SK-N-SH (cell line): ENCODE results near the gene LRRC73.

Source experiments
- ELF1 ChIP-seq: IDR thresholded peaks from 2 replicates; pipeline ENCODE4 v1.4.0; 2012
- JUND ChIP-seq: IDR thresholded peaks from 2 replicates; pipeline ENCODE4 v1.4.0; 2012
- POLR2AphosphoS5 ChIP-seq: IDR thresholded peaks from 2 replicates; pipeline ENCODE4 v1.6.1; 2012; ENCODE audit warnings: low read depth, low read length
- RFX5 ChIP-seq: IDR thresholded peaks from 2 replicates; pipeline ENCODE4 v1.6.1; 2012; ENCODE audit warnings: mild to moderate bottlenecking, improper control_type of control experiment, low read length
- RXRA ChIP-seq: IDR thresholded peaks from 2 replicates; pipeline ENCODE4 v1.4.0; 2012; ENCODE audit warnings: low read depth, mild to moderate bottlenecking, borderline replicate concordance
- SIN3A ChIP-seq: IDR thresholded peaks from 2 replicates; pipeline ENCODE4 v1.6.1; 2012; ENCODE audit warnings: low read depth, mild to moderate bottlenecking, low read length, moderate library complexity, borderline replicate concordance
- SMC3 ChIP-seq: IDR thresholded peaks from 2 replicates; pipeline ENCODE4 v1.6.1; 2012; ENCODE audit warnings: low read depth, low read length, improper control_type of control experiment
- TEAD4 ChIP-seq: IDR thresholded peaks from 2 replicates; pipeline ENCODE4 v1.4.0; 2012; ENCODE audit warnings: mild to moderate bottlenecking, borderline replicate concordance; ENCODE audit not compliant: insufficient read depth
- YY1 ChIP-seq: IDR thresholded peaks from 2 replicates; pipeline ENCODE4 v1.4.0; 2012; ENCODE audit warnings: low read depth, mild to moderate bottlenecking
- TF ChIP-seq, protein P1 (sequence below): IDR thresholded peaks from 2 replicates; pipeline ENCODE4 v1.4.0; 2012; ENCODE audit warnings: low read depth, borderline replicate concordance
- TF ChIP-seq, protein P2 (sequence below): fragments of 200-600 bp; sonication (generic); IDR thresholded peaks from 2 replicates; pipeline ENCODE4 v1.6.1; 2017; ENCODE audit warnings: antibody characterized with exemption, mild to moderate bottlenecking, moderate library complexity

DNA sequence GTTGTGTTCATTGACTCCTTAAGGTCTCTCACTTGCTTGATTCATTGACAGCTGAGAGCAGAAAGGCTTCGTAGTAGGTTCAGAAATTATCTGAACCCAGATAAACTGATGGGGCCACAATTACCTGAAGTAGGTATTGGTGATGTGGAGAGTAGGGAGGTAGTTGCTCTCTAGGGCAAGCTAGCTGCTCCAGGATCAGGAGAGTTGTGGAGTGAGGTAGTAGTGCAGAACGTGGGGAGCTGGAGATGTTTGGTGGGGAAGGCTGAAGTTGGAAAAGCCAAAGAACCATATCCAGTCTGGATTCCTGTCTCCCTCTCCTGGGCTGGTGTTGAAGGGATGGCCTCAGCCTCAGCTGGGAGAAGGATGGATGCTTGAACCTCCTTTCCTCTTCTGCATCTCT, 16.9 kb downstream of the LRRC73 start:
- TF ChIP-seq, protein P1, sequence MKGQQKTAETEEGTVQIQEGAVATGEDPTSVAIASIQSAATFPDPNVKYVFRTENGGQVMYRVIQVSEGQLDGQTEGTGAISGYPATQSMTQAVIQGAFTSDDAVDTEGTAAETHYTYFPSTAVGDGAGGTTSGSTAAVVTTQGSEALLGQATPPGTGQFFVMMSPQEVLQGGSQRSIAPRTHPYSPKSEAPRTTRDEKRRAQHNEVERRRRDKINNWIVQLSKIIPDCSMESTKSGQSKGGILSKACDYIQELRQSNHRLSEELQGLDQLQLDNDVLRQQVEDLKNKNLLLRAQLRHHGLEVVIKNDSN = no peak
- TF ChIP-seq, protein P2, sequence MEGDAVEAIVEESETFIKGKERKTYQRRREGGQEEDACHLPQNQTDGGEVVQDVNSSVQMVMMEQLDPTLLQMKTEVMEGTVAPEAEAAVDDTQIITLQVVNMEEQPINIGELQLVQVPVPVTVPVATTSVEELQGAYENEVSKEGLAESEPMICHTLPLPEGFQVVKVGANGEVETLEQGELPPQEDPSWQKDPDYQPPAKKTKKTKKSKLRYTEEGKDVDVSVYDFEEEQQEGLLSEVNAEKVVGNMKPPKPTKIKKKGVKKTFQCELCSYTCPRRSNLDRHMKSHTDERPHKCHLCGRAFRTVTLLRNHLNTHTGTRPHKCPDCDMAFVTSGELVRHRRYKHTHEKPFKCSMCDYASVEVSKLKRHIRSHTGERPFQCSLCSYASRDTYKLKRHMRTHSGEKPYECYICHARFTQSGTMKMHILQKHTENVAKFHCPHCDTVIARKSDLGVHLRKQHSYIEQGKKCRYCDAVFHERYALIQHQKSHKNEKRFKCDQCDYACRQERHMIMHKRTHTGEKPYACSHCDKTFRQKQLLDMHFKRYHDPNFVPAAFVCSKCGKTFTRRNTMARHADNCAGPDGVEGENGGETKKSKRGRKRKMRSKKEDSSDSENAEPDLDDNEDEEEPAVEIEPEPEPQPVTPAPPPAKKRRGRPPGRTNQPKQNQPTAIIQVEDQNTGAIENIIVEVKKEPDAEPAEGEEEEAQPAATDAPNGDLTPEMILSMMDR = no peak
- no peak for TF ChIP-seq YY1
- no peak for TF ChIP-seq POLR2AphosphoS5
- TF ChIP-seq TEAD4 = no peak
- TF ChIP-seq RFX5 = no peak
- TF ChIP-seq JUND = no peak
- no peak for TF ChIP-seq RXRA
- TF ChIP-seq ELF1 = no peak
- TF ChIP-seq SIN3A = no peak
- no peak for TF ChIP-seq SMC3
